Measurements from ENCODE around the gene ZBTB1.

- TF ChIP-seq CTCF (IDR thresholded peaks at IDR 0.05): no peak
- TF ChIP-seq POLR2AphosphoS5 (IDR thresholded peaks at IDR 0.05): no peak
- TF ChIP-seq POLR2A (IDR thresholded peaks at IDR 0.05): no peak
Observed at GRCh38 chr14:64562436-64562835, 57.9 kb downstream of the ZBTB1 start.

Measured in upper lobe of left lung (tissue), 4 donors.